Duodenal mucosa (tissue), 2 donors: ENCODE results near the gene GPN2.

ENCODE experiments used
- H3K27ac ChIP-seq: one replicate; pipeline ENCODE4 v1.7.0; 2013; ENCODE audit warnings: low read depth, low read length
- H3K27me3 ChIP-seq, 2 donors: one replicate each; pipeline ENCODE4 v1.7.0; 2013; ENCODE audit warnings: low read length in 2 of 2, control low read depth in 1 of 2; ENCODE audit not compliant: insufficient read depth in 2 of 2, control insufficient read depth in 1 of 2
- H3K36me3 ChIP-seq, 2 donors: one replicate each; pipeline ENCODE4 v1.7.0; 2013; ENCODE audit warnings: low read length in 2 of 2, control low read depth in 1 of 2; ENCODE audit not compliant: insufficient read depth in 2 of 2, control insufficient read depth in 1 of 2
- H3K4me1 ChIP-seq, 2 donors: one replicate each; pipeline ENCODE4 v1.7.0; 2013; ENCODE audit warnings: low read length in 2 of 2, control low read depth in 1 of 2; ENCODE audit not compliant: insufficient read depth in 2 of 2, control insufficient read depth in 1 of 2
- H3K4me3 ChIP-seq, 2 donors: one replicate each; pipeline ENCODE4 v1.7.0; 2013; ENCODE audit warnings: low read length in 2 of 2, low read depth in 1 of 2
- H3K9ac ChIP-seq, 2 donors: one replicate each; pipeline ENCODE4 v1.7.0; 2013; ENCODE audit warnings: low read length in 2 of 2, low read depth in 1 of 2
- H3K9me3 ChIP-seq, 2 donors: one replicate each; pipeline ENCODE4 v1.7.0; 2013; ENCODE audit warnings: low read length in 2 of 2, control low read depth in 1 of 2; ENCODE audit not compliant: control insufficient read depth in 1 of 2

GPN2 gene

GRCh38 chr1:26907071-26907917 lies 17.2 kb upstream of the GPN2 start:
- Histone ChIP-seq H3K4me1 (peaks cover 22 to 38% of the 10 kb centered on the region in 2 donors), H3K36me3 (peaks cover 0 to 4% of the 10 kb centered on the region in 2 donors), H3K4me3 (no peak overlapping the region), H3K27ac (peak overlapping the region; percentile 1), H3K9me3 (no peaks in the 10 kb centered on the region), H3K9ac (no peak overlapping the region), H3K27me3 (no peaks in the 10 kb centered on the region)

GRCh38 chr1:26900815-26901511 lies 10.9 kb upstream of the GPN2 start:
- H3K36me3 ChIP-seq = peaks cover 6 to 9% of the 10 kb centered on the region in 2 donors
- peaks cover 8 to 26% of the 10 kb centered on the region in 2 donors for H3K4me1 ChIP-seq
- H3K27me3 ChIP-seq = no peaks in the 10 kb centered on the region
- H3K4me3 ChIP-seq = peak overlapping the region; percentile 91 to 94
- peak overlapping the region; percentile 88 to 94 for H3K9ac ChIP-seq
- H3K9me3 ChIP-seq = no peaks in the 10 kb centered on the region
- no peak overlapping the region for H3K27ac ChIP-seq

GRCh38 chr1:26900001-26900814 lies 10.1 kb upstream of the GPN2 start, which contains the start of gene GPATCH3:
GPATCH3 (minus strand) TSS chr1:26900467; CDS start chr1:26900442, 25 bp downstream.
- peaks cover 8 to 20% of the 10 kb centered on the region in 2 donors for H3K4me1 ChIP-seq
- peak within 1 kb of the TSS; percentile 91 to 94 for H3K4me3 ChIP-seq

GRCh38 chr1:26897351-26897750 lies 7.3 kb upstream of the GPN2 start:
- Histone ChIP-seq H3K36me3 (peaks cover 27 to 37% of the 10 kb centered on the region in 2 donors), H3K4me1 (peaks cover 8 to 19% of the 10 kb centered on the region in 2 donors), H3K9ac (no peak overlapping the region), H3K27ac (no peak overlapping the region), H3K9me3 (no peaks in the 10 kb centered on the region), H3K4me3 (no peak overlapping the region), H3K27me3 (no peaks in the 10 kb centered on the region)

More at GRCh38 chr1:26900001-26900814, 10.1 kb upstream of the GPN2 start, which contains the start of gene GPATCH3:
- Histone ChIP-seq H3K9ac (peak within 1 kb of the TSS; percentile 88 to 94), H3K9me3 (no peaks in the 10 kb centered on the region), H3K27ac (peak within 1 kb of the TSS; percentile 70), H3K27me3 (no peaks in the 10 kb centered on the region), H3K36me3 (peaks cover 6 to 13% of the 10 kb centered on the region in 2 donors)

GRCh38 chr1:26894263-26894662 lies 4.2 kb upstream of the GPN2 start:
- no peak overlapping the region for H3K9ac ChIP-seq
- H3K27ac ChIP-seq = no peak overlapping the region
- peaks cover 34 to 40% of the 10 kb centered on the region in 2 donors for H3K36me3 ChIP-seq

GRCh38 chr1:26890467-26890796 lies 349 bp upstream of the GPN2 start:
- H3K9ac ChIP-seq = peak overlapping the region; percentile 91 to 98
- H3K27me3 ChIP-seq = no peaks in the 10 kb centered on the region
- peak overlapping the region; percentile 65 for H3K27ac ChIP-seq
- no peaks in the 10 kb centered on the region for H3K9me3 ChIP-seq
- H3K36me3 ChIP-seq = peaks cover 44 to 48% of the 10 kb centered on the region in 2 donors
- H3K4me3 ChIP-seq = peak overlapping the region; percentile 84 to 97
- peaks cover 17 to 24% of the 10 kb centered on the region in 2 donors for H3K4me1 ChIP-seq

More at GRCh38 chr1:26894263-26894662, 4.2 kb upstream of the GPN2 start:
- Histone ChIP-seq H3K9me3 (no peaks in the 10 kb centered on the region), H3K4me1 (peaks cover 12 to 17% of the 10 kb centered on the region in 2 donors), H3K4me3 (no peak overlapping the region), H3K27me3 (no peaks in the 10 kb centered on the region)

- Histone ChIP-seq H3K27ac (no peak overlapping the region), H3K9ac (no peak overlapping the region), H3K27me3 (no peaks in the 10 kb centered on the region), H3K36me3 (peaks cover 47 to 54% of the 10 kb centered on the region in 2 donors), H3K4me1 (peaks cover 17 to 24% of the 10 kb centered on the region in 2 donors), H3K9me3 (no peaks in the 10 kb centered on the region), H3K4me3 (no peak overlapping the region)
Observed at GRCh38 chr1:26888231-26888630, 1.9 kb downstream of the GPN2 start.

GRCh38 chr1:26887125-26887524 lies 3.0 kb downstream of the GPN2 start:
- Histone ChIP-seq H3K9ac (no peak overlapping the region), H3K27ac (no peak overlapping the region), H3K9me3 (no peaks in the 10 kb centered on the region), H3K27me3 (no peaks in the 10 kb centered on the region), H3K4me1 (peaks cover 17 to 24% of the 10 kb centered on the region in 2 donors), H3K36me3 (peaks cover 48 to 54% of the 10 kb centered on the region in 2 donors), H3K4me3 (no peak overlapping the region)

GRCh38 chr1:26882696-26883463 lies 7.2 kb downstream of the GPN2 start:
- H3K4me1 ChIP-seq = no peaks in the 10 kb centered on the region
- H3K9me3 ChIP-seq = no peaks in the 10 kb centered on the region
- H3K27ac ChIP-seq = no peak overlapping the region
- no peak overlapping the region for H3K9ac ChIP-seq
- H3K27me3 ChIP-seq = no peaks in the 10 kb centered on the region
- peaks cover 47 to 73% of the 10 kb centered on the region in 2 donors for H3K36me3 ChIP-seq
- no peak overlapping the region for H3K4me3 ChIP-seq
